ENCODE measurements around the gene VTI1A.

DNA sequence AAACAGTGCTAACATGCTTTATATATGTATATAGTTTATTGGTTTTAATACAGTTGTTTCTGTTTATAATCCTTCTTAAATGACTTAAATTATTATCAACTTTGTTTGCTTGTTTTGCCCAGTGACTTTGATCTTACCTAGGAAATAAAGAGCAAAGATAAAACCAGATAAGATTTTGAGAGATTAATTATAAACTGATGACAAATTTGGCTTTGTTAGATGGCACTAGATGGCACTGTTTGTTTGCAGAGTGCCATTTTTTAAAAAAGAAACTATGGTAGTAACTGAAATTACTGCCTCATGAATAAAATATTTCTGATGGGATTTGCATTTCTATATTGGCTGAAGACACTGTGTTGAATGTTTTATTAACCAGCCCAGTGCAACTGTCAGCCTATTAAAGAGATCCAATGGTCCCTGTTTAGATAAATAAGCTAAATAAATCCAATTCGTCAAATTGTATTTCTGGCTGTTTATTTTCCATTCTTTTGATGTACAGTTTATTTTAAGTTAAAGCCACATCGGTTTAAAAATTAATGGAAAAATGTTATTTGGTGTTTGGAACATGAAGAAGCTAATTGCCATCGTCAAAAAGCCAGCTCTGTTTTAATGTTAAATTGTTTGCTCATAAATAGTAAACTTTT, 28.7 kb downstream of the VTI1A start:
- TF ChIP-seq POLR2AphosphoS5 (IDR thresholded peaks at IDR 0.05; ENCODE audit: low read depth) (no peak), EZH2phosphoT487 (IDR thresholded peaks at IDR 0.05; ENCODE audit: unreplicated experiment) (no peak), JUNB (IDR thresholded peaks at IDR 0.05; ENCODE audit: unreplicated experiment) (no peak), CREB1 (CRISPR knock-in tag; IDR thresholded peaks at IDR 0.05; ENCODE audit: low read depth) (no peak), EZH2 (IDR thresholded peaks at IDR 0.05; ENCODE audit: low read depth, unreplicated experiment) (no peak), REST (IDR thresholded peaks at IDR 0.05; ENCODE audit: unreplicated experiment) (no peak), STAT1 (IDR thresholded peaks at IDR 0.05; ENCODE audit: unreplicated experiment) (no peak), ZNF114 (CRISPR knock-in tag; IDR thresholded peaks at IDR 0.05) (no peak), NANOG (IDR thresholded peaks at IDR 0.05; ENCODE audit: borderline replicate concordance) (no peak), ZNF331 (CRISPR knock-in tag; IDR thresholded peaks at IDR 0.05; ENCODE audit: low read depth) (no peak)
- TF ChIP-seq, protein P1, sequence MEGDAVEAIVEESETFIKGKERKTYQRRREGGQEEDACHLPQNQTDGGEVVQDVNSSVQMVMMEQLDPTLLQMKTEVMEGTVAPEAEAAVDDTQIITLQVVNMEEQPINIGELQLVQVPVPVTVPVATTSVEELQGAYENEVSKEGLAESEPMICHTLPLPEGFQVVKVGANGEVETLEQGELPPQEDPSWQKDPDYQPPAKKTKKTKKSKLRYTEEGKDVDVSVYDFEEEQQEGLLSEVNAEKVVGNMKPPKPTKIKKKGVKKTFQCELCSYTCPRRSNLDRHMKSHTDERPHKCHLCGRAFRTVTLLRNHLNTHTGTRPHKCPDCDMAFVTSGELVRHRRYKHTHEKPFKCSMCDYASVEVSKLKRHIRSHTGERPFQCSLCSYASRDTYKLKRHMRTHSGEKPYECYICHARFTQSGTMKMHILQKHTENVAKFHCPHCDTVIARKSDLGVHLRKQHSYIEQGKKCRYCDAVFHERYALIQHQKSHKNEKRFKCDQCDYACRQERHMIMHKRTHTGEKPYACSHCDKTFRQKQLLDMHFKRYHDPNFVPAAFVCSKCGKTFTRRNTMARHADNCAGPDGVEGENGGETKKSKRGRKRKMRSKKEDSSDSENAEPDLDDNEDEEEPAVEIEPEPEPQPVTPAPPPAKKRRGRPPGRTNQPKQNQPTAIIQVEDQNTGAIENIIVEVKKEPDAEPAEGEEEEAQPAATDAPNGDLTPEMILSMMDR (conservative IDR thresholded peaks at IDR 0.05; ENCODE audit: low read depth in 2 of 2) = peak in 1 of 2 experiments; percentile 54; a peak in 3 of 4 replicates
